Spleen (tissue), 11 donors: Measurements from ENCODE around the gene TNNT2. TPM values are rescaled to one million over a fixed set of nuclear protein-coding genes. Genes with fewer than 3 reads are reported as not detected.

Source experiments
- DNase-seq: peaks from one replicate; pipeline ENCODE4 v3.0.0-alpha.2; 2020
- H3K27ac ChIP-seq, 8 donors: fragments of 200-600 bp; sonication (generic) in 7 of 8; 1 replicate in 4 of 8; 2 replicates in 4 of 8; pipeline versions ENCODE4 v1.5.0 to v1.8.0; 2016 to 2021; ENCODE audit warnings: inconsistent platforms in 4 of 8, mild to moderate bottlenecking in 4 of 8, moderate library complexity in 1 of 8
- H3K27me3 ChIP-seq, 7 donors: fragments of 200-600 bp; sonication (generic) in 6 of 7; replicated peaks in 1 of 7; 1 replicate in 4 of 7; 2 replicates in 3 of 7; pipeline versions ENCODE4 v1.5.0 to v1.8.0; 2016 to 2021; ENCODE audit warnings: inconsistent platforms in 3 of 7, mild to moderate bottlenecking in 1 of 7
- H3K36me3 ChIP-seq, 6 donors: fragments of 200-600 bp; sonication (generic) in 5 of 6; 1 replicate in 4 of 6; 2 replicates in 2 of 6; pipeline versions ENCODE4 v1.5.0 to v1.8.0; 2016 to 2021; ENCODE audit warnings: inconsistent platforms in 2 of 6
- H3K4me1 ChIP-seq, 6 donors: fragments of 200-600 bp; sonication (generic) in 5 of 6; 1 replicate in 3 of 6; 2 replicates in 3 of 6; pipeline versions ENCODE4 v1.5.0 to v1.8.0; 2016 to 2021; ENCODE audit warnings: inconsistent platforms in 3 of 6
- H3K4me3 ChIP-seq, 8 donors: fragments of 200-600 bp; sonication (generic) in 7 of 8; 1 replicate in 4 of 8; 2 replicates in 4 of 8; pipeline versions ENCODE4 v1.5.0 to v1.8.0; 2016 to 2021; ENCODE audit warnings: inconsistent platforms in 4 of 8, mild to moderate bottlenecking in 4 of 8, moderate library complexity in 2 of 8
- H3K9me3 ChIP-seq, 8 donors: fragments of 200-600 bp; sonication (generic) in 7 of 8; 1 replicate in 4 of 8; 2 replicates in 4 of 8; pipeline versions ENCODE4 v1.5.0 to v1.8.0; 2016 to 2021; ENCODE audit warnings: inconsistent platforms in 4 of 8
- POLR2A ChIP-seq, 3 donors: fragments of 450-650 bp; IDR thresholded peaks; one replicate each; pipeline ENCODE4 v1.5.1; 2017; ENCODE audit warnings: antibody characterized with exemption in 3 of 3, mild to moderate bottlenecking in 1 of 3
- POLR2AphosphoS5 ChIP-seq, 3 donors: sonication (generic); formaldehyde crosslinking; IDR thresholded peaks; one replicate each; pipeline ENCODE4 v1.5.1; 2017; ENCODE audit warnings: antibody characterized with exemption in 3 of 3
- WGBS, 5 donors: extraction: QIAGEN DNeasy Blood & Tissue Kit in 3 of 5; methylation state at CpG; one replicate each; pipeline versions ENCODE4 v1.1.5 to v1.1.7; 2013 to 2018; 5-methylcytosine and 5-hydroxymethylcytosine counted together
- intact Hi-C: fragments of 100-400 bp; cut with DNase I; formaldehyde crosslinking; loops from one replicate; pipeline ENCODE4 v1.15.0; 2023; ENCODE audit warnings: low total_unique reads
- polyA plus RNA-seq, 3 donors: library from polyadenylated mRNA; stranded (reverse); fragments of 200-250 nt; gene quantifications; one replicate each; pipeline ENCODE4 v1.2.1, GENCODE V29; 2013
- total RNA-seq, 7 donors: library from RNA; depleted of rRNA in 3 of 7; stranded (reverse); fragments of >200 nt in 3 of 7; fragmentation: NEBNext Ultra II Directional in 4 of 7; extraction: Animal tissue kit (Norgen Biotek cat#: 25700) in 4 of 7; gene quantifications; one replicate each; pipeline versions ENCODE4 v1.1.0 to v1.2.1, GENCODE V29; 2016 to 2021
- TF ChIP-seq, protein P1 (sequence below), 11 experiments: fragments of 200-600 bp in 7 of 11; fragments of 450-650 bp in 4 of 11; sonication (generic) in 4 of 11; IDR thresholded peaks in 8 of 11; conservative IDR thresholded peaks in 3 of 11; 1 replicate in 7 of 11; 2 replicates in 4 of 11; pipeline versions ENCODE4 v1.4.0 to v1.8.0; 2016 to 2021; ENCODE audit warnings: antibody characterized with exemption in 11 of 11, inconsistent platforms in 4 of 11, mild to moderate bottlenecking in 1 of 11
- donor health status: healthy with polysubstance abuse.
- donor health status: DM: no; HTN: no; CAD: no; lungs with moderate emphysema.
- donor health status: DM: no; HTN: no; CAD: no.
- donor health status: Bipolar disorder and iron deficiency.
- donor health status: healthy.
- donor health status: DM: no; HTN: no; CAD: no.
- donor health status: DM: yes; HTN: yes; CAD: no.

TNNT2 gene
- total and polyA plus RNA-seq, 10 donors, result 0.41 to 3.8 (median 1.2) TPM; not detected in 5

DNA sequence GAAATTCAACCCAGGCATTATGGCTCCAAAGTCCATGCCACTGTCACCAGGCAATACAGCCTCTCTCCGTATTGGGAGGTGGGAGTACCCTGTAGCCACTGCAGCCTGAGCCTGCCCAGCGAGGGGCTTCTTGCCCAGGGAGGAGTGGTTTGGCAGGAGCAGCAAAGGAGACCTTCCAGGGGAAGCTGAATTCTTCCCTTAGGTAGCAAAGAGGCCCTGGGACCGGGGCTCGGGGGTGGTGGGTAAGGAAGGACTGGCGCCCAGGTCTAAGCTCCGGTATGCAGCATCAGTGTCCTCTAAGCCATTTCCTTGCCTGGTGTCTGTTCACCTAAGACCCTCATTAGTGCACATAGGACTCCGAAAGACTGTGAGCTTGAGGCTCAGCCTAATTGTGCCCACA, 17.0 kb downstream of the TNNT2 start:
- no peak overlapping the region for H3K4me3 ChIP-seq
- no peaks in the 10 kb centered on the region for H3K9me3 ChIP-seq
- 80 to 90% (median 87%) methylated on average over 7 of the region's 7 CpGs for WGBS, 5 donors
- no peaks in the 10 kb centered on the region for H3K36me3 ChIP-seq
- intact Hi-C loops, result loop anchor here (5.0 kb wide), 1 partner anchor 103 kb away; no protein-coding TSS in a partner anchor
- H3K4me1 ChIP-seq, result no peaks in the 10 kb centered on the region
- TF ChIP-seq, protein P1, sequence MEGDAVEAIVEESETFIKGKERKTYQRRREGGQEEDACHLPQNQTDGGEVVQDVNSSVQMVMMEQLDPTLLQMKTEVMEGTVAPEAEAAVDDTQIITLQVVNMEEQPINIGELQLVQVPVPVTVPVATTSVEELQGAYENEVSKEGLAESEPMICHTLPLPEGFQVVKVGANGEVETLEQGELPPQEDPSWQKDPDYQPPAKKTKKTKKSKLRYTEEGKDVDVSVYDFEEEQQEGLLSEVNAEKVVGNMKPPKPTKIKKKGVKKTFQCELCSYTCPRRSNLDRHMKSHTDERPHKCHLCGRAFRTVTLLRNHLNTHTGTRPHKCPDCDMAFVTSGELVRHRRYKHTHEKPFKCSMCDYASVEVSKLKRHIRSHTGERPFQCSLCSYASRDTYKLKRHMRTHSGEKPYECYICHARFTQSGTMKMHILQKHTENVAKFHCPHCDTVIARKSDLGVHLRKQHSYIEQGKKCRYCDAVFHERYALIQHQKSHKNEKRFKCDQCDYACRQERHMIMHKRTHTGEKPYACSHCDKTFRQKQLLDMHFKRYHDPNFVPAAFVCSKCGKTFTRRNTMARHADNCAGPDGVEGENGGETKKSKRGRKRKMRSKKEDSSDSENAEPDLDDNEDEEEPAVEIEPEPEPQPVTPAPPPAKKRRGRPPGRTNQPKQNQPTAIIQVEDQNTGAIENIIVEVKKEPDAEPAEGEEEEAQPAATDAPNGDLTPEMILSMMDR (IDR thresholded peaks at IDR 0.05 in 8 of 11, conservative IDR thresholded peaks at IDR 0.05 in 3 of 11), result no peak
- TF ChIP-seq POLR2A (IDR thresholded peaks at IDR 0.05) (no peak), POLR2AphosphoS5 (IDR thresholded peaks at IDR 0.05) (no peak)
- no peak overlapping the region for H3K27ac ChIP-seq
- peaks cover 0 to 35% (median 0%) of the 10 kb centered on the region in 7 donors for H3K27me3 ChIP-seq
- peak; percentile 67 for DNase-seq

DNA sequence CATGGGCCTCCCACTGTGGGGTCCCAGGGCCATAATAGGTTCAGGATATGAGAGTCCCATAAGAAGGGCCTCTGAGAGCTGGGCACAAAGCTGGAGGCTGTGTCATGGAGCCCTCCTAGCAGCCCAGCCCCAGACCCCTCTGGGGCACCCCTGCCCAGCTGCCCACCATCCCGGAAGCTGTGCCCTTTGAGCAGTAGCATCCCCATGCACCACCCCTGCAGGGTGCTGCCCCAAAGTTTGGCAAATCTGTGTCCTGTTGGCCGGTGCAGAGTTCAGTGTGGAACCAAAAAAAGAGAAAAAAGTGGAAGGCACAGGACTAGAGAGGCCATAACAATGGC, 17.6 kb downstream of the TNNT2 start:
- peak; percentile 55 for DNase-seq
- no peak overlapping the region for H3K27ac ChIP-seq
- no peak overlapping the region for H3K4me3 ChIP-seq
- intact Hi-C loops, result loop anchor here (5.0 kb wide), 1 partner anchor 103 kb away; no protein-coding TSS in a partner anchor
- TF ChIP-seq POLR2A (IDR thresholded peaks at IDR 0.05) (no peak), POLR2AphosphoS5 (IDR thresholded peaks at IDR 0.05) (no peak)
- TF ChIP-seq, protein P1 (IDR thresholded peaks at IDR 0.05 in 8 of 11, conservative IDR thresholded peaks at IDR 0.05 in 3 of 11), result no peak
- WGBS, 5 donors, result 79 to 89% (median 81%) methylated on average over 2 of the region's 2 CpGs
- H3K4me1 ChIP-seq, result no peaks in the 10 kb centered on the region
- no peaks in the 10 kb centered on the region for H3K9me3 ChIP-seq
- H3K27me3 ChIP-seq, result peaks cover 0 to 39% (median 0%) of the 10 kb centered on the region in 7 donors
- H3K36me3 ChIP-seq, result no peaks in the 10 kb centered on the region

DNA sequence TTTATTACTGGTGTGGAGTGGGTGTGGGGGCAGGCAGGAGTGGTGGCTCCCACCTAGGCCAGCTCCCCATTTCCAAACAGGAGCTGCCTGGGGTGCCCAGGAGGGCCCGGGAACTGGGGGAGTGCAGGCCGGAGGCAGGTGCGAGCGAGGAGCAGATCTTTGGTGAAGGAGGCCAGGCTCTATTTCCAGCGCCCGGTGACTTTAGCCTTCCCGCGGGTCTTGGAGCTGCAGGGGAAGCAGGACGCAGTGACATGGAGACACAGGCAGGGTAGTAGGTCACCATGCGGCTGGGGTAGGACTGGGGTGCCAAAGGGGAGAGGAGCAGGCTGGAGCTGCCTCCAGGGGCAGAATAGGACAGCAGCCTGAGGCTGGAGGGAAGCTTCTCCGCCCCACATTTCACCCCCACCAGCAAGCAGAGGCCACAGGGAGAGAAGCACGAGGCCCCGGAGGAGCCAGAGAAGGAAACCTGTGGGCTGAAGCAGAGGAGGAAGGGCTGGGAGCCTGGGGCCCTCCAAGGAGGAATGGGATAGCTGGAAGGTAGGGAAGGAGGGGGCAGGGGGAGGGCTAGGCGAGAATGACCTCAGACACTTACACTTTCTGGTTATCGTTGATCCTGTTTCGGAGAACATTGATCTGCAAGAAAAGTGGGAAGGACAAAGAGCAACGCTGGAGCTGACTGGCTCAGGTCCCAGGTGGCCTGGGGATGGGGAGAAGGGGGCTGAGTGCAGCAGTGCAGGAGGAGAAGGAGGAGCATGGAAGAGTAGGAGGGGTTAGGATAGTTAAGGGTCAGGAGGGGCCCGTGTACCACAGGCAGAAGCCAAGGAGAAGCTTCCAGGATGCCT, 18.2 kb downstream of the TNNT2 start:
- Histone ChIP-seq H3K27ac (no peak overlapping the region), H3K27me3 (peaks cover 0 to 45% (median 0%) of the 10 kb centered on the region in 7 donors), H3K36me3 (no peaks in the 10 kb centered on the region), H3K4me3 (no peak overlapping the region), H3K9me3 (no peaks in the 10 kb centered on the region), H3K4me1 (no peaks in the 10 kb centered on the region)
- peak; percentile 62 for DNase-seq
- TF ChIP-seq POLR2AphosphoS5 (IDR thresholded peaks at IDR 0.05), result no peak
- TF ChIP-seq, protein P1 (IDR thresholded peaks at IDR 0.05 in 8 of 11, conservative IDR thresholded peaks at IDR 0.05 in 3 of 11), result no peak
- no peak for TF ChIP-seq POLR2A (IDR thresholded peaks at IDR 0.05)
- 77 to 81% (median 77%) methylated on average over 18 of the region's 18 CpGs for WGBS, 5 donors
- intact Hi-C loops, result no loop called here

DNA sequence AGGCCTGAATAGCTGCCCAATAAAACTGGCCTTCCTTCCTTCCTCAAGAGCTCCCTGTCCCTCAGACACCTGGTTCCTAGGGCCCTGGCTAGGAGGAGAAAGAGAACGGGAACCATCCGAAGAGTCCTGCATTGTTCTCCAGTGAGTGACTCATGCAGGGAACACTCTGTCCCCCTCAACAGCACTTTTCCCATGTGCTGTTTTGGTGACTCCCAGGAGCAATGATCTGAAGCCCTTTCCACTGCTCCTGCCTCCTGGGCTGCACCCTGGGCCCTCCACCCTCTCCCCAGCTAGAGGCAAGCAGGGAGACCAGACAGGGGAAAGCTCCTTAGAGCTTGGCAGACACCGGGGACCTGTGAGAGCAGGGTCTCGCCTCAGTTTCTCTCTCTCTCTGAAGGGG, 18.9 kb downstream of the TNNT2 start:
- no peaks in the 10 kb centered on the region for H3K36me3 ChIP-seq
- WGBS, 5 donors, result 82 to 91% (median 89%) methylated on average over 4 of the region's 4 CpGs
- peaks cover 0 to 48% (median 0%) of the 10 kb centered on the region in 7 donors for H3K27me3 ChIP-seq
- H3K4me3 ChIP-seq, result no peak overlapping the region
- no peaks in the 10 kb centered on the region for H3K4me1 ChIP-seq
- DNase-seq, result peak; percentile 52
- no peak overlapping the region for H3K27ac ChIP-seq
- TF ChIP-seq POLR2A (IDR thresholded peaks at IDR 0.05) (no peak), POLR2AphosphoS5 (IDR thresholded peaks at IDR 0.05) (no peak)
- TF ChIP-seq, protein P1 (IDR thresholded peaks at IDR 0.05 in 8 of 11, conservative IDR thresholded peaks at IDR 0.05 in 3 of 11), result no peak
- intact Hi-C loops, result no loop called here
- no peaks in the 10 kb centered on the region for H3K9me3 ChIP-seq
